Measurements from ENCODE around the gene RPRD1A.

- TF ChIP-seq, protein P1, sequence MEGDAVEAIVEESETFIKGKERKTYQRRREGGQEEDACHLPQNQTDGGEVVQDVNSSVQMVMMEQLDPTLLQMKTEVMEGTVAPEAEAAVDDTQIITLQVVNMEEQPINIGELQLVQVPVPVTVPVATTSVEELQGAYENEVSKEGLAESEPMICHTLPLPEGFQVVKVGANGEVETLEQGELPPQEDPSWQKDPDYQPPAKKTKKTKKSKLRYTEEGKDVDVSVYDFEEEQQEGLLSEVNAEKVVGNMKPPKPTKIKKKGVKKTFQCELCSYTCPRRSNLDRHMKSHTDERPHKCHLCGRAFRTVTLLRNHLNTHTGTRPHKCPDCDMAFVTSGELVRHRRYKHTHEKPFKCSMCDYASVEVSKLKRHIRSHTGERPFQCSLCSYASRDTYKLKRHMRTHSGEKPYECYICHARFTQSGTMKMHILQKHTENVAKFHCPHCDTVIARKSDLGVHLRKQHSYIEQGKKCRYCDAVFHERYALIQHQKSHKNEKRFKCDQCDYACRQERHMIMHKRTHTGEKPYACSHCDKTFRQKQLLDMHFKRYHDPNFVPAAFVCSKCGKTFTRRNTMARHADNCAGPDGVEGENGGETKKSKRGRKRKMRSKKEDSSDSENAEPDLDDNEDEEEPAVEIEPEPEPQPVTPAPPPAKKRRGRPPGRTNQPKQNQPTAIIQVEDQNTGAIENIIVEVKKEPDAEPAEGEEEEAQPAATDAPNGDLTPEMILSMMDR (IDR thresholded peaks at IDR 0.05; ENCODE audit: insufficient read depth, low read length) = no peak
- TF ChIP-seq POLR2AphosphoS5 (IDR thresholded peaks at IDR 0.05; ENCODE audit: low read depth) (no peak), REST (IDR thresholded peaks at IDR 0.05; ENCODE audit: insufficient replicate concordance, low read depth) (no peak), GABPA (IDR thresholded peaks at IDR 0.05; ENCODE audit: low read depth) (no peak)
Measured at GRCh38 chr18:36043153-36043552, 24.2 kb downstream of the RPRD1A start.

Data from HL-60 (cell line).